Cardiac fibroblast (primary cell): ENCODE results near the gene POLA1.

Experiments used
- DNase-seq, 2 donors: peaks; one replicate each; pipeline versions ENCODE4 v3.0.0 to v3.0.0-alpha.2; 2010; ENCODE audit warnings: low read depth in 2 of 2
- H3K4me3 ChIP-seq, 2 donors: replicated peaks in 1 of 2; 1 replicate in 1 of 2; 2 replicates in 1 of 2; pipeline ENCODE4 v1.5.1; 2011; ENCODE audit warnings: low read depth in 2 of 2, low read length in 2 of 2, mild to moderate bottlenecking in 2 of 2, moderate library complexity in 1 of 2
- TF ChIP-seq, protein P1 (sequence below): IDR thresholded peaks from one replicate; pipeline ENCODE4 v1.5.1; 2011; ENCODE audit warnings: low read depth, mild to moderate bottlenecking, low read length, inconsistent platforms

The POLA1 gene

DNA sequence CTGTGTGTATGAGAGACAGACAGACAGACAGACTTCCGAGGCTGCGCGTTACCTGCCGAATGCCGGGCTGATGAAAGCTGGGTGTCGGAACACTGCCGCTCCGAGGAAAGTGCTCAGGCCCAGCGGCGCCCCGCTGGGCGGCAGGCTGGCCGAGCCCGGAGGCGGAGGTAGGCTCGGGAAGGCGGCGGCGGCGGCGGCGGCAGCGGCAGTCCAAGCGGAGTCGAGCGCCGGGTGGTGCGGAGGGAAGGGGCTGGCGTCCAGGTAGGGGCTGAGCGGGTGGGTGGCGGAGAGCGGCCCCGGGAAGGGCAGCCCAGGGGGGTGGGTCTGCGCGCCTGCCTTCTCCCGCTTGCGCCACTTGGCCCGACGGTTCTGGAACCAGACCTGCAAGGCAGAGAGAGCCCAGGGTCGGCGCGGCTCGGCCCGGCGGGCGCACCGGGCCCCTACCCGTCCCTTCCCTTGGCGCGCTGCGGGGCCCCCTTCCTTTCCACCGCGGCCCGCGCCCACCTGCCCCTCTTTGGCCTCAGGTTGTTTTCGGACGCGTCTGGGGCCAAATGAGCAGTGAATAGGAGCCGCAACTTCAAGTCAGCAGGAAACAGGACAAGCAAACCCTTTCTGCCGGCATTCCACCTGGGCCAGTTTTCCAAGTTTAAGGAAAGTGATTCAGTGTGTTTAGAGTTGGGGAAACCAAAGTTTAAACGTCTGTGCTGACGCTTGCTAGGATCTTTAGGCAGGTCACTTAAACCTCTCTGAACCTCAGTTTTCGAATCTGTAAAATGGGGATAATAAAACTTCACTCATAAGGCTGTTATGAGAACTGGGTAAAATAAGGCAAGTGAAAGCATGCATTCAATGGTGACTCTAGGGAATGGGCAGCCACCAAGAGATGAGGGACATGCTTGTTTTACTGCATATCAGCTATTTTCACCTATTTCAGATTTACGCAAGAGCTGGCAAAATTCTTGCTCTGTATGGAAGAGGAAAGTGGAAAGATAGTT lies 313.6 kb downstream of the POLA1 start:
- TF ChIP-seq, protein P1, sequence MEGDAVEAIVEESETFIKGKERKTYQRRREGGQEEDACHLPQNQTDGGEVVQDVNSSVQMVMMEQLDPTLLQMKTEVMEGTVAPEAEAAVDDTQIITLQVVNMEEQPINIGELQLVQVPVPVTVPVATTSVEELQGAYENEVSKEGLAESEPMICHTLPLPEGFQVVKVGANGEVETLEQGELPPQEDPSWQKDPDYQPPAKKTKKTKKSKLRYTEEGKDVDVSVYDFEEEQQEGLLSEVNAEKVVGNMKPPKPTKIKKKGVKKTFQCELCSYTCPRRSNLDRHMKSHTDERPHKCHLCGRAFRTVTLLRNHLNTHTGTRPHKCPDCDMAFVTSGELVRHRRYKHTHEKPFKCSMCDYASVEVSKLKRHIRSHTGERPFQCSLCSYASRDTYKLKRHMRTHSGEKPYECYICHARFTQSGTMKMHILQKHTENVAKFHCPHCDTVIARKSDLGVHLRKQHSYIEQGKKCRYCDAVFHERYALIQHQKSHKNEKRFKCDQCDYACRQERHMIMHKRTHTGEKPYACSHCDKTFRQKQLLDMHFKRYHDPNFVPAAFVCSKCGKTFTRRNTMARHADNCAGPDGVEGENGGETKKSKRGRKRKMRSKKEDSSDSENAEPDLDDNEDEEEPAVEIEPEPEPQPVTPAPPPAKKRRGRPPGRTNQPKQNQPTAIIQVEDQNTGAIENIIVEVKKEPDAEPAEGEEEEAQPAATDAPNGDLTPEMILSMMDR: no peak
- no peak for DNase-seq
- H3K4me3 ChIP-seq: no peak overlapping the region

- DNase-seq: no peak
- TF ChIP-seq, protein P1: no peak
- no peak overlapping the region for H3K4me3 ChIP-seq
Observed at GRCh38 chrX:25009407-25009806, 315.7 kb downstream of the POLA1 start.

GRCh38 chrX:25010784-25011588 lies 317.3 kb downstream of the POLA1 start:
- no peak for DNase-seq
- H3K4me3 ChIP-seq: no peak overlapping the region
- TF ChIP-seq, protein P1: no peak

DNA sequence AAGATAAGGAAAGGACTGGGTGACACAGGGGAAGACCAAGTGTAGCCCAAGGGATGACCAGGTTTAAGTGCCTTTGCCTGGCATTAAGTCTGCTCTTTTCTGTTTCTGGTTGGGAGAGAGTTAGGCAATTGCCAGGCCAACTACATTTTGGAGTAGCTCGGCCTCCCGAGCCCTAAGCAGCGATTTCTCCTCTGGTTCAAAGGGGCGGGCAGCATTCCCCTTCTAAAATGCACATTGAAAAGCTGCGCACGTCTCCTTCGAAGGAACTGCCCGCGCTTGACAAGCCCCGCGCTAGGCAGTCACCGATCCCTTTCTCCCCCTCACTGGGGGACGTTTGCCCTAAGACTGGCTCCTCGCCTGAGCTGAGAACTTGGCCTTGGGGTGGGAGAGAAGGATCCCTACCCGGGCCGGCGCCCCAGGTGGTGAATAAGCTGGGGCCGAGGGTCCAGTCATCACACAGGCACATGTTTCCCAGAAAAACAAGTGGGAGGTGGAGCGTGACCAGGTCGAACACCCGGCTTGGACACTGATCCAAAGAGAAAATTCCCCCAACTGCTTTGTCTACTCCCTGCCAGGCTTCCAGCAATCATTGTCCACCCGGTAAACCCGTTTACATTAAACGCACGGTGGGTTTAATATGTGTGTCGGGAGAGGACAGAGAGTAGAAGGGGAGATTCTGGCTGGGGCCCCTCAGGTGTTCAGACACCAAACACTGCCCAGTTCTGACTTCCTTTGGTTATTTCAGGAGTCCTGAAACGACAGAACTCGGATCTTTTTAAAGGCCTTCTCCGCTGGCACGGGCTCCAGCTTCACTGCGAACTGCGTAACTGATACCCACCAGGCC lies 318.1 kb downstream of the POLA1 start:
- DNase-seq: no peak
- no peak overlapping the region for H3K4me3 ChIP-seq
- TF ChIP-seq, protein P1: no peak

- TF ChIP-seq, protein P1: no peak
- no peak overlapping the region for H3K4me3 ChIP-seq
- no peak for DNase-seq
Observed at GRCh38 chrX:25012433-25012735, 318.7 kb downstream of the POLA1 start.

- TF ChIP-seq, protein P1: no peak
- no peak overlapping the region for H3K4me3 ChIP-seq
- no peak for DNase-seq
Observed at GRCh38 chrX:25012793-25013631, 319.3 kb downstream of the POLA1 start.
